ENCODE measurements around the gene ADAM12.

DNA sequence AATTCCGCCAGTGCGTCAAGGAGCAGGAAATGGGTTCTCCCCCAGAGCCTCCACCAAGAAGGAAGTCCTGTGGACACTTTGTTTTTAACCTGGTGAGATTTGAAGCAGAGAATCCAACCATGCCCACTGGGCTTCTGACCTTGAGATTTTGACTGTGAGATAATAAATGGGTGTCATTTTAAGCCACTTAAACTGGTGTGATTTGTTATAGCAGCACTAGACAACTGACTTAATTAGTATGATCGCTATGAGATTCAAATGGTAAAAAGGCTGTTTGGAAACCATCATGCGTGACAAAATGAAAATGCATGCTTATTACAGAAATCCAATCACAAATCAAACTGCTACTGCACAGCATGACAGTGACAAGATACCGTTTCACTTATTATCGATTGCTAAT, 98.0 kb downstream of the ADAM12 start:
- TF ChIP-seq, protein P1, sequence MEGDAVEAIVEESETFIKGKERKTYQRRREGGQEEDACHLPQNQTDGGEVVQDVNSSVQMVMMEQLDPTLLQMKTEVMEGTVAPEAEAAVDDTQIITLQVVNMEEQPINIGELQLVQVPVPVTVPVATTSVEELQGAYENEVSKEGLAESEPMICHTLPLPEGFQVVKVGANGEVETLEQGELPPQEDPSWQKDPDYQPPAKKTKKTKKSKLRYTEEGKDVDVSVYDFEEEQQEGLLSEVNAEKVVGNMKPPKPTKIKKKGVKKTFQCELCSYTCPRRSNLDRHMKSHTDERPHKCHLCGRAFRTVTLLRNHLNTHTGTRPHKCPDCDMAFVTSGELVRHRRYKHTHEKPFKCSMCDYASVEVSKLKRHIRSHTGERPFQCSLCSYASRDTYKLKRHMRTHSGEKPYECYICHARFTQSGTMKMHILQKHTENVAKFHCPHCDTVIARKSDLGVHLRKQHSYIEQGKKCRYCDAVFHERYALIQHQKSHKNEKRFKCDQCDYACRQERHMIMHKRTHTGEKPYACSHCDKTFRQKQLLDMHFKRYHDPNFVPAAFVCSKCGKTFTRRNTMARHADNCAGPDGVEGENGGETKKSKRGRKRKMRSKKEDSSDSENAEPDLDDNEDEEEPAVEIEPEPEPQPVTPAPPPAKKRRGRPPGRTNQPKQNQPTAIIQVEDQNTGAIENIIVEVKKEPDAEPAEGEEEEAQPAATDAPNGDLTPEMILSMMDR (IDR thresholded peaks at IDR 0.05; ENCODE audit: low read depth, low read length, missing input control) = no peak
- TF ChIP-seq YY1 (IDR thresholded peaks at IDR 0.05) (no peak), JUND (IDR thresholded peaks at IDR 0.05) (no peak), FOXA2 (IDR thresholded peaks at IDR 0.05) (no peak), TAF1 (conservative IDR thresholded peaks at IDR 0.05) (no peak), FOXA1 (IDR thresholded peaks at IDR 0.05) (no peak), RXRA (IDR thresholded peaks at IDR 0.05) (no peak), EGR1 (IDR thresholded peaks at IDR 0.05; ENCODE audit: low read depth in 2 of 2) (no peak), RAD21 (IDR thresholded peaks at IDR 0.05) (no peak), HNF4A (conservative IDR thresholded peaks at IDR 0.05) (no peak)
- TF ChIP-seq, protein P2, sequence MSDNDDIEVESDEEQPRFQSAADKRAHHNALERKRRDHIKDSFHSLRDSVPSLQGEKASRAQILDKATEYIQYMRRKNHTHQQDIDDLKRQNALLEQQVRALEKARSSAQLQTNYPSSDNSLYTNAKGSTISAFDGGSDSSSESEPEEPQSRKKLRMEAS (IDR thresholded peaks at IDR 0.05) = no peak
- TF ChIP-seq, protein P3, sequence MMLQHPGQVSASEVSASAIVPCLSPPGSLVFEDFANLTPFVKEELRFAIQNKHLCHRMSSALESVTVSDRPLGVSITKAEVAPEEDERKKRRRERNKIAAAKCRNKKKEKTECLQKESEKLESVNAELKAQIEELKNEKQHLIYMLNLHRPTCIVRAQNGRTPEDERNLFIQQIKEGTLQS (IDR thresholded peaks at IDR 0.05) = no peak

All from liver (tissue), 3 donors.